PC-3 (cell line): ENCODE results near the gene DNAJC11.

Source experiments
- CTCF ChIP-seq: fragments of 300-600 bp; sonication (generic); conservative IDR thresholded peaks from 2 replicates; pipeline ENCODE4 v1.5.1; 2017; ENCODE audit warnings: antibody characterized with exemption, low read depth, mild to moderate bottlenecking, low read length
- EZH2phosphoT487 ChIP-seq: fragments of 300-600 bp; sonication (generic); IDR thresholded peaks from 2 replicates; pipeline ENCODE4 v1.6.1; 2018; ENCODE audit warnings: mild to moderate bottlenecking, antibody characterized with exemption, low read length, borderline replicate concordance

GRCh38 chr1:6730880-6731279, 29.3 kb upstream of the DNAJC11 start:
- no peak for TF ChIP-seq CTCF
- no peak for TF ChIP-seq EZH2phosphoT487
